C4-2B (cell line): ENCODE measurements around the gene KLHL2.
"Not testable (repeated sequence)": the region's sequence is repeated elsewhere in the genome, so short reads cannot be mapped to it uniquely, and the experiment has no call there.

Experiments
- ZFX ChIP-seq: fragments of 450-650 bp; IDR thresholded peaks from 2 replicates; pipeline ENCODE4 v1.6.1; 2017
- TF ChIP-seq, protein P1 (sequence below): fragments of 450-650 bp; conservative IDR thresholded peaks from 2 replicates; pipeline ENCODE4 v1.5.1; 2017; ENCODE audit warnings: mild to moderate bottlenecking

DNA sequence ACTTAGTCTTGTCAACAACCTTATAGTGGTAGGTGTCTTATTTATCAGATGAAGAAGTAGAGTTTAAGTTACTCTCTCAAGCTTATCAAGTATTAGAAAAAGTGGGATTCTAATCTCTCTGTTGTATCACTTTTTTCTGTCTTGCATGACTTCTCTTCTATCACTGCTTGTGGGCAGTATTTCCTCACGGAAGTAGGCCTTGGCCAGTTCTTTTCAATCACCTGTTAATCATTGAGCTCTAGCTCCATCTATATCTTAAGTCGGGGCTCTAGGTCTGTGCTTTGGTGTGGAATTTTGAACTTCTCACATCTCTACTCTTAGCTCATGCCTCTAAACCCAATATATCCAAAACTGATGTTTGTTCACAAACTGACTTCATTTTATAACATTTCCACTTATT is 5.3 kb downstream of the KLHL2 start:
- TF ChIP-seq, protein P1, sequence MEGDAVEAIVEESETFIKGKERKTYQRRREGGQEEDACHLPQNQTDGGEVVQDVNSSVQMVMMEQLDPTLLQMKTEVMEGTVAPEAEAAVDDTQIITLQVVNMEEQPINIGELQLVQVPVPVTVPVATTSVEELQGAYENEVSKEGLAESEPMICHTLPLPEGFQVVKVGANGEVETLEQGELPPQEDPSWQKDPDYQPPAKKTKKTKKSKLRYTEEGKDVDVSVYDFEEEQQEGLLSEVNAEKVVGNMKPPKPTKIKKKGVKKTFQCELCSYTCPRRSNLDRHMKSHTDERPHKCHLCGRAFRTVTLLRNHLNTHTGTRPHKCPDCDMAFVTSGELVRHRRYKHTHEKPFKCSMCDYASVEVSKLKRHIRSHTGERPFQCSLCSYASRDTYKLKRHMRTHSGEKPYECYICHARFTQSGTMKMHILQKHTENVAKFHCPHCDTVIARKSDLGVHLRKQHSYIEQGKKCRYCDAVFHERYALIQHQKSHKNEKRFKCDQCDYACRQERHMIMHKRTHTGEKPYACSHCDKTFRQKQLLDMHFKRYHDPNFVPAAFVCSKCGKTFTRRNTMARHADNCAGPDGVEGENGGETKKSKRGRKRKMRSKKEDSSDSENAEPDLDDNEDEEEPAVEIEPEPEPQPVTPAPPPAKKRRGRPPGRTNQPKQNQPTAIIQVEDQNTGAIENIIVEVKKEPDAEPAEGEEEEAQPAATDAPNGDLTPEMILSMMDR: not testable (repeated sequence)
- TF ChIP-seq ZFX: not testable (repeated sequence)
